ENCODE results near the gene TBC1D9. TPM values are rescaled to one million over a fixed set of nuclear protein-coding genes. Genes with fewer than 3 reads are reported as not detected.
A peak's percentile ranks its signal among the peaks of the same experiment; 100 is the strongest.

TBC1D9 gene
- total and polyA plus RNA-seq, 2 of the 13 experiments (the other 11 are each of a cell fraction or from before 2014, with no cell fraction given), result 11.9 to 12.2 TPM

DNA sequence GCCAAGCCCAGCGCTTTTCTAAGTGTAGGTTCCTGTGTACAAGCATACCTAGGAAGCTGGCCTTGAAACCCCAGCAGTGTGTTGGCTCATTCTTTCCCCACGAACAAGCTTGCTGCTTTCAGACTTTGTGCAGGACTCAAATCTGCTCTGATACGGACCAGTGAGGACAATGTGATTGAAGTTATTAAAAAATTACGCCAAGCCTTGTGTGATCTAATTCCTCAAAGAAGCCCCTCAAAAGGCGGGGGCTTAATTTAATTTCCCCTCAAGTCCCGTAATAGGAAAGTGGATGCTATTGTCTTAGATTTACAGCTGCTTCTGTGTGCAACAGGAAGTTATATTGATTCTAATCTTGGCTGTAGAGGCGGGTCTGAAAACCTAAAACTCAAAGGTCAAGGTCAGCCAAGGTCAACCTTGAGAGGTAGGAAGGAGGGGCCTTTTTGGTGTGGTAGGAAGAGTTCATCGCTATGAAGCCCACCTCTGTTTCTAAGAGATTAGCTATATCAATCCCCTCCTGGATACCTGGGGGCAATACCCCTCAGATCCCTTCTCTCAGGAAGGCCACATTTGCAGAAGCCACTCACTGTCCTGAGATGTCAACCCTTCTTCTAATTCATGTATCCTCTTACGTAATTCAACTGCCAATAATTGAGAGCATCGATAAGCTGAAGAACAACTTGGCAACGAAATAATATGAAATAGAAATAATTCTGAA, 45.1 kb downstream of the TBC1D9 start (continued):
- TF ChIP-seq, protein P1, sequence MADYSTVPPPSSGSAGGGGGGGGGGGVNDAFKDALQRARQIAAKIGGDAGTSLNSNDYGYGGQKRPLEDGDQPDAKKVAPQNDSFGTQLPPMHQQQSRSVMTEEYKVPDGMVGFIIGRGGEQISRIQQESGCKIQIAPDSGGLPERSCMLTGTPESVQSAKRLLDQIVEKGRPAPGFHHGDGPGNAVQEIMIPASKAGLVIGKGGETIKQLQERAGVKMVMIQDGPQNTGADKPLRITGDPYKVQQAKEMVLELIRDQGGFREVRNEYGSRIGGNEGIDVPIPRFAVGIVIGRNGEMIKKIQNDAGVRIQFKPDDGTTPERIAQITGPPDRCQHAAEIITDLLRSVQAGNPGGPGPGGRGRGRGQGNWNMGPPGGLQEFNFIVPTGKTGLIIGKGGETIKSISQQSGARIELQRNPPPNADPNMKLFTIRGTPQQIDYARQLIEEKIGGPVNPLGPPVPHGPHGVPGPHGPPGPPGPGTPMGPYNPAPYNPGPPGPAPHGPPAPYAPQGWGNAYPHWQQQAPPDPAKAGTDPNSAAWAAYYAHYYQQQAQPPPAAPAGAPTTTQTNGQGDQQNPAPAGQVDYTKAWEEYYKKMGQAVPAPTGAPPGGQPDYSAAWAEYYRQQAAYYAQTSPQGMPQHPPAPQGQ (CRISPR knock-in tag; IDR thresholded peaks at IDR 0.05; ENCODE audit: borderline replicate concordance), result no peak
- TF ChIP-seq LCORL (IDR thresholded peaks at IDR 0.05) (no peak), LCORL (CRISPR knock-in tag; IDR thresholded peaks at IDR 0.05) (peak; percentile 49; the same call in 1 of the 2 replicates), GZF1 (CRISPR knock-in tag; IDR thresholded peaks at IDR 0.05) (no peak), HNRNPUL1 (IDR thresholded peaks at IDR 0.05; ENCODE audit: low read depth, low read length) (no peak), EZH2 (conservative IDR thresholded peaks at IDR 0.05; ENCODE audit: low read depth, low read length) (no peak), ATF2 (CRISPR knock-in tag; IDR thresholded peaks at IDR 0.05) (peak; percentile 24; the same call in 1 of the 2 replicates), TBP (CRISPR knock-in tag; IDR thresholded peaks at IDR 0.05) (no peak), IRX3 (CRISPR knock-in tag; IDR thresholded peaks at IDR 0.05; ENCODE audit: borderline replicate concordance, low read depth) (no peak), REL (CRISPR knock-in tag; conservative IDR thresholded peaks at IDR 0.05) (no peak), FOXK1 (CRISPR knock-in tag; IDR thresholded peaks at IDR 0.05; ENCODE audit: borderline replicate concordance, low read depth) (no peak), TCF12 (IDR thresholded peaks at IDR 0.05) (no peak), TCF12 (CRISPR knock-in tag; IDR thresholded peaks at IDR 0.05) (no peak), ZNF136 (CRISPR knock-in tag; IDR thresholded peaks at IDR 0.05; ENCODE audit: low read depth) (no peak), ZNF33B (CRISPR knock-in tag; IDR thresholded peaks at IDR 0.05) (no peak), ZNF124 (CRISPR knock-in tag; IDR thresholded peaks at IDR 0.05) (no peak), CAMTA2 (CRISPR knock-in tag; IDR thresholded peaks at IDR 0.05; ENCODE audit: borderline replicate concordance) (no peak), ELK4 (CRISPR knock-in tag; IDR thresholded peaks at IDR 0.05; ENCODE audit: borderline replicate concordance) (no peak), ZFY (CRISPR knock-in tag; IDR thresholded peaks at IDR 0.05) (0 out of 2 replicates have a peak, but pooled peaks have one; percentile 28)
- TF ChIP-seq, protein P2, sequence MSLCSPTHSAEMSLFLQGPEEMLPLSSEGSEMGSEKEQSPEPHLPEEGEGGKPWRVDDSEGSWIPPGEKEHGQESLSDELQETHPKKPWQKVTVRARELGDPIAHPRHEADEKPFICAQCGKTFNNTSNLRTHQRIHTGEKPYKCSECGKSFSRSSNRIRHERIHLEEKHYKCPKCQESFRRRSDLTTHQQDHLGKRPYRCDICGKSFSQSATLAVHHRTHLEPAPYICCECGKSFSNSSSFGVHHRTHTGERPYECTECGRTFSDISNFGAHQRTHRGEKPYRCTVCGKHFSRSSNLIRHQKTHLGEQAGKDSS (CRISPR knock-in tag; IDR thresholded peaks at IDR 0.05; ENCODE audit: borderline replicate concordance, low read depth), result no peak
- TF ChIP-seq, protein P3, sequence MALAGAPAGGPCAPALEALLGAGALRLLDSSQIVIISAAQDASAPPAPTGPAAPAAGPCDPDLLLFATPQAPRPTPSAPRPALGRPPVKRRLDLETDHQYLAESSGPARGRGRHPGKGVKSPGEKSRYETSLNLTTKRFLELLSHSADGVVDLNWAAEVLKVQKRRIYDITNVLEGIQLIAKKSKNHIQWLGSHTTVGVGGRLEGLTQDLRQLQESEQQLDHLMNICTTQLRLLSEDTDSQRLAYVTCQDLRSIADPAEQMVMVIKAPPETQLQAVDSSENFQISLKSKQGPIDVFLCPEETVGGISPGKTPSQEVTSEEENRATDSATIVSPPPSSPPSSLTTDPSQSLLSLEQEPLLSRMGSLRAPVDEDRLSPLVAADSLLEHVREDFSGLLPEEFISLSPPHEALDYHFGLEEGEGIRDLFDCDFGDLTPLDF (CRISPR knock-in tag; IDR thresholded peaks at IDR 0.05), result no peak
- TF ChIP-seq, protein P4, sequence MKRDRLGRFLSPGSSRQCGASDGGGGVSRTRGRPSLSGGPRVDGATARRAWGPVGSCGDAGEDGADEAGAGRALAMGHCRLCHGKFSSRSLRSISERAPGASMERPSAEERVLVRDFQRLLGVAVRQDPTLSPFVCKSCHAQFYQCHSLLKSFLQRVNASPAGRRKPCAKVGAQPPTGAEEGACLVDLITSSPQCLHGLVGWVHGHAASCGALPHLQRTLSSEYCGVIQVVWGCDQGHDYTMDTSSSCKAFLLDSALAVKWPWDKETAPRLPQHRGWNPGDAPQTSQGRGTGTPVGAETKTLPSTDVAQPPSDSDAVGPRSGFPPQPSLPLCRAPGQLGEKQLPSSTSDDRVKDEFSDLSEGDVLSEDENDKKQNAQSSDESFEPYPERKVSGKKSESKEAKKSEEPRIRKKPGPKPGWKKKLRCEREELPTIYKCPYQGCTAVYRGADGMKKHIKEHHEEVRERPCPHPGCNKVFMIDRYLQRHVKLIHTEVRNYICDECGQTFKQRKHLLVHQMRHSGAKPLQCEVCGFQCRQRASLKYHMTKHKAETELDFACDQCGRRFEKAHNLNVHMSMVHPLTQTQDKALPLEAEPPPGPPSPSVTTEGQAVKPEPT (CRISPR knock-in tag; IDR thresholded peaks at IDR 0.05; ENCODE audit: low read depth), result no peak

Data from HepG2 (cell line).